GM19455 (cell line): Measurements from ENCODE around the gene CPED1.

Experiments used
- ATAC-seq: cut with Tn5 transposase; IDR thresholded peaks from one replicate; pipeline ENCODE4 v1.9.1; 2021; ENCODE audit not compliant: unreplicated experiment

CPED1 gene

GRCh38 chr7:120988591-120989256, at the start of gene CPED1:
CPED1 (plus strand) TSS chr7:120988711; CDS start chr7:120989622, 911 bp downstream.
- ATAC-seq: no peak

DNA sequence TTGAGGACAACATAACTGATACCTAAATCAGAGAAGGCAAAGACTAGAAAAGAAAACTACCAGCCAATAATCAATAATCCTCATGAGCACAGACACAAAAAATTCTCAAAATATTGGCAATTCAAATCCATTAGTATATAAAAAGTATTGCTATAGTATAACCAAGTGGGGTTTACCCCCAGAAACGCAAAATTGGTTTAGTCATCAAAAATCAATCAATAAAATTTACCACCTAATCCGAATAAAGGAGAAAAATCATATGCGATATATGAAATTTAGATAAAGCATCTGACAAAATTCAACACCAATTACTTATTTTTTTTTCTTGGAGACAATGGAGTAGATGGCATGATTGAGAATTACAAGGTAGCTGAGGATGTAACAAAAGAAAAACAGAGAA, 49.2 kb upstream of the CPED1 start:
- ATAC-seq: no peak

DNA sequence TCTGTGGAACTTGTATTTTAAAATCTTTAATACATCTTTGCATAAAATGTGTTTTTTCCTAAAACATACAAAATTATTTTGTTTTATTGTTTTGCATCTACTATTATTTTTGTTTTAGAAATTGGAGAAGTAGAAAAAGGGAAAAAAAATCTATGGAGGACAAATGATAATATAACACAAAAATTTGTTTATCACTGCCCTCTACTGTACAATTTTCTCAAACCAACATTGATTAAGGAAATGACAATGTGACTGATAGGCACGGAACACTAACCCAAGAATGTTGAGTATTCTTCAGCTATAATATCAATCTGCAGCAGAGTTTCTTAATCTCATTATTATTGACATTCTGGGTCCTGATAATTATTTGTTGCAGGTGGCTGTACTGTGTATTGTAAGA, 47.4 kb upstream of the CPED1 start:
- peak; percentile 59 for ATAC-seq

DNA sequence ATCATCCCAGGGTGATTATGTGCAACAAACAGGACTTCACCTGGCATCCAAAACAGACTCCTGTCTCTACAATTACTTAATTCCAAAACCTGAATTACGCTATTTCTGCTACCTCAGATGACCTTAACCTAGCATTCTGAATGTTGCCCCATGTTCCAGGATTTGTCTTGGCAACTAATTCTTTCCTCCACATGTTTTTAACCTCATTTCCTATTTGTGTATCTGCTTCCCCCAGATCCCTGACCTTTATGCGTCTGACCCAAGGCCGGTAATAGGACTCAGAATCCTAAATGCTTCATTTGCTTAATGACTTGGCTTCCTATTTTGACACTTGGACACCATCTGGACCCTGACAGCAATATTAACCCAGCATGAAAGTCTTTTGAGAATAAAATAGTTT, 46.7 kb upstream of the CPED1 start:
- peak; percentile 16 for ATAC-seq

DNA sequence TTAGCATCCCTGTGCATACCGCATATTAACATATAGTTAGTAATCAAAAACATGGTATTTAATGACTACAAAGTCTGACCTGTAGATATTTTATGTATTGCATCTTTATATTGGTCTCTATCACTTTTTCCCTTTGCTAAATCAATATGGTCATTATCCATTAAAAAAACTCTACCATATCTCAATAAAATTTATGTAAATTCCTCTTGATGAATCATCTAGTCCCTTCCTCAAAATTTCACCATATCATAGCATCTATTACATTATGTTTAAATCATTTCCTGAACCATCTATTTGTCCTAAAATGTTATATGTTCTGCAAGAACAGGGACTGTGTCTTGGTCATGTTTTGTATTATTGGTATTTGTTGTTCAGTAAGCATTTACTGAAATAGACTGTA, 45.6 kb upstream of the CPED1 start:
- ATAC-seq: no peak

DNA sequence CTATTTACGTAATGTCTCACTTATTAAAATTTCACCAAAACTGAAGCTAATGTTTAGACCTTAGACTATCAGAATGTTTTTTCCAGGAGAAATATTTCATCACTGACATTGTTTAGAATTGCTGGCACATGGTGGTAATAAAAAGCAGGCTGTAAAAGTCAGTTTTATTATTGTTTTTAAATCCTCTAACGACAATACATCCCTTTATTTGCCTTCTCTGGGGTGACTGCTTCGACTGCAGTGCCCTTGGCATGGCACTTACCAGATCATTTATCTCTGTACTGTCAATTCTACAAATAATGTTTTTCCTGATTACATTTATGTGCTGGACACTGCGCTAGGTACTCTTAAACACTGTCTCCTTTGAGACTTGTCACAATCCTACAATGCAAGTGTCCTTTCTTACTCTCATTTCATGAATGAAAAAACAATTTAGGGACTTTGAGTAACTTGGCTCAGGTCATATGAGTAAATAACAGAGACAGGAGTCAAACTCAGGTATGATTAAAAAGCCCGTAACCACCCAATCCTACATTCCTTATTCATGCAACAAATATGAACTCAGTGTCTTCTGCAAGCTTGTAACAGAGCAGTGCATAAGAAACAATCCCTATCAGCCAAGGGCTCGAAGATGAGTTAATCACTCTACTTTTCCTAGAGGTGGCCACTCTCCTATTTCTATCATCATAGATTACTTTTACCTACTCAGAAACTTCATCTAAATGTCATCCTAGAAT, 43.5 kb upstream of the CPED1 start:
- no peak for ATAC-seq

- no peak for ATAC-seq
Measured at GRCh38 chr7:120947980-120948379, 40.5 kb upstream of the CPED1 start.

- ATAC-seq: no peak
Measured at GRCh38 chr7:120949393-120949911, 39.1 kb upstream of the CPED1 start.

- no peak for ATAC-seq
Measured at GRCh38 chr7:120949998-120950538, 38.4 kb upstream of the CPED1 start.

GRCh38 chr7:120950539-120951308, 37.8 kb upstream of the CPED1 start, which contains the start of gene ING3:
ING3 (plus strand) TSS chr7:120950777; CDS start chr7:120950897, 120 bp downstream.
- ATAC-seq: peak; percentile 95

GRCh38 chr7:120951309-120951699, 37.2 kb upstream of the CPED1 start:
- no peak for ATAC-seq

DNA sequence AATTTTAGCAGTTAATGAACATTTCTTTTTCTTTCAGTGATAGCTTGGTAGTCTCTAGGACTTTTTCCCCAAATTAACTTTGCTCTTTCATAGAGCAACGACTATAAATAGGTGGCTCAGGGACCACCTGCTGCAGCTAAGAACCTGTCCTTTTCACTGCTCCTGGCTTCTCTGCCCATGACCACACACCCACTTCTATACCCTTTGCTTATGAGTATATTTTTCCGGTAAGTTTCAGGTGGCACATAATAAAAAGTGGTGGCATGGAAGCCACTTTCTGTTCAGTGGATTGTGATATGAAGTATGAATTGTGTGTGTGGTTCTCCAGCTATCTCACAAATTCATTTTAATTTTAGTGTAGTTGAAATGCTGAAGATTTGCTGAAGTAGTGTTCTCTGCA, 36.7 kb upstream of the CPED1 start:
- ATAC-seq: no peak

DNA sequence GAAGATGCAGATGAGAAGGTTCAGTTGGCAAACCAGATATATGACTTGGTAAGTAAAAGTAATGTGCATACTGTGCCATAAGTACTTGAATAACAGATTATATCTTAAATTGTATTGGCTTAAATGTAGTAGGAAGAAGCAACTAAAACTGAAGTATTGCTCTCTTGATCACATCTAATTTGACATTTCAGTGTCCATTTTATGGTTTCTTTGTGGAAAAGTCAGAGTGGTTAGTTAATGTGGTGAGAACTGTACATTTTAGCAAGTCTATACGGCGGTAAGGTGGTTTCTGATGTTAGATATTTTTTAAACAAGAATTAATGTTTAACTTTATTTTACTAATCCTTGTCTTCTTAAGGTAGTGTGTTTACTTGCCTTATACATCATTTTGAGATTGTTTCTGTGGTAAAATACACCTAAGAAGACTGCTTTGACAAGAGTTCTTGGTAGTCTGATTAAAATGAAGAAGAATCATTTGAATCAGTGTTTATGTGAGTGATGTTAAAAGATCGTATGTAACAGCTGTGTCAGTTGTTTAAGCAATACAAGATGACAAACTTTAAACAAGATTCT, 32.8 kb upstream of the CPED1 start:
- no peak for ATAC-seq

DNA sequence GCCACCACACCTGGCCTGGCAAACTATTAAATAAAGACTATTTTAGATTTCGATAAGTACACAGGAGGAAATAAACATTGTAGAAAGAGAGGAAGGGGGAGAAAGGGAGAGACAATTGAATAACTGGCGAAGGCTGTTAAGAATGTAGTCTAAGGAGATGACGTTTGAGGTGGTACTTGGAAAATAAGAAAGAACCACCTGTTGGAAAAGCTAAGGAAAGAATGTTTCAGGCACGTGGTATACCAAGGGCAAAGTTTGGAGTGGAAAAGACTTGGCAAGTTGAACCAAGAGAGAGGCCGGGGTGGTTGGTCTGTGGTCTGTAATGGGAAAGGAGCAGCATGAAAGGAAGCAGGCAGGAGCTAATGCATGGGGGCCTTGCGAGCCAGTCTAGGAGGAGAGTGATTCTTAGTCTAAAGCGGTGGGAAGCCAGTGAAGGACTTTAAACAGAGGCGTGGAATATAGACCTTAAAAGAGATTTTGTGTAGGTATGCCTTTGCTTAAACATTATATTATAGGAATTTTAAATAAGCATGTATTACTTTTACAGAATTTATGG, 28.5 kb upstream of the CPED1 start:
- ATAC-seq: no peak

DNA sequence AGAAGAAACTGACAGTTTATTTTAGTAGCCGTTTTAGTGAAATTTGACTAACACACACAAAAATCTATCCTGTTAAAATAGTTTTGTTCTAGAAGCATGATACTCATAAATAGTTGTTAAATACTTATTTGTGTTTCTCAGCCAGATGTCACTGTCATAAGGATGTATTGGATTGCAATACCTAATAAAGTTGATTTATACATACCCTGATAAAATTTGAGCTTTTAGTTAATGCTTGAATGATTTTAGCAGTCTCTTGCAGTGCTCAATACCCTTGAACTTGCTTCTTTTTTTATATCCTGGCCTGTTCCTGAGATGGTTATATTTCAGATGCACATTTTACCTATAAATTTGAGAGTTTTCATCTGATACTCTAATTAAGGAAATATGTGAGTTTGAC, 27.8 kb upstream of the CPED1 start:
- no peak for ATAC-seq

GRCh38 chr7:120961638-120962173, 26.8 kb upstream of the CPED1 start:
- ATAC-seq: no peak

DNA sequence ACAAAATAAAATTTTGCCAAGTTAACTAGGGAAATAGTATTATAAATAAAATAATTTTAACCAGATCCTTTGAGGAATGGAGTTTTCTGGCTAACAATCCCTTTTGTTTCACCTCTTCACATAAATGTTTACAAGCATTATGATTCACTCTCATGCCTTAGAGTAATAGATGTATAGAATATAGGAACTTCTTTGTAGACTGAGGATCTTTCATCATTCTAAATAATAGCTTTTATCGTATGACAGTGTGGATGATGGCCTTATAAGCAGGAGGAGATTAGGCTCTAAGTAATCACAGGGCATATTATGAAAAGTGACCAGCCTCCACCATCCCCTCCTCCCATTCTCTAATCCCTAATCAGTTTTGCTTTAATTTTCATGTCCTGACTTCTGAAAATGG, 24.4 kb upstream of the CPED1 start:
- no peak for ATAC-seq

DNA sequence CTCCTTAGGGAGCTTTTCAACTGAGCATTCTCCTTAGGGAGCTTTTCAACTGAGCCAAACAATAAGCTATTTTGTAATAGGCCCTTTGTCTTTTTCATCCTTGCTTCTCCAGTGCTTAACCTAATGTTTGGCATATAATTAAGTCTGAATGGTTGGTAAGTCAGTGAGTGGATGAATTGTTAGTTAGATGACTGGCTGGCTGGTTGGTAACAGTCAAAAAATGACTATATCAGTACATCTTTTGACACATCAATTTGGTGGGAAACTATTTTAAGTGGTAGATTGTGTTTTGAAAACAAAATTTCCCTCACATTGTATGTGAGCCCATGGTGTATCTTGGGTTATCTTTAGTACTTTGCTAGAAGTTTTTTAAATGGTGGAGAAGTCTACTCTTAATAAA, 21.6 kb upstream of the CPED1 start:
- ATAC-seq: no peak

- ATAC-seq: no peak
Measured at GRCh38 chr7:120973849-120974248, 14.7 kb upstream of the CPED1 start.

GRCh38 chr7:120979765-120980499, 8.6 kb upstream of the CPED1 start:
- ATAC-seq: no peak
